Kidney (tissue), 14 donors: ENCODE measurements around the gene EEA1. TPM values are rescaled to one million over a fixed set of nuclear protein-coding genes. Genes with fewer than 3 reads are reported as not detected.

Experiments used
- DNase-seq, 5 donors: peaks; one replicate each; pipeline ENCODE4 v3.0.0-alpha.2; 2013 to 2020
- FAIRE-seq: peaks from 2 replicates; lab custom pipeline; 2012; peaks lifted over from hg19 to GRCh38; lab: Jason Lieb, UNC
- H3K27ac ChIP-seq, 2 donors: one replicate each; pipeline ENCODE4 v1.7.0; 2013; ENCODE audit warnings: low read depth in 2 of 2, low read length in 2 of 2, inconsistent platforms in 1 of 2
- H3K27me3 ChIP-seq: one replicate; pipeline ENCODE4 v1.7.1; 2013; ENCODE audit warnings: low read length, inconsistent platforms; ENCODE audit not compliant: control insufficient read depth, insufficient read depth
- H3K36me3 ChIP-seq, 3 donors: one replicate each; pipeline versions ENCODE4 v1.7.0 to v1.7.1; 2013; ENCODE audit warnings: low read length in 3 of 3, control low read depth in 1 of 3, inconsistent platforms in 1 of 3; ENCODE audit not compliant: insufficient read depth in 3 of 3, control insufficient read depth in 2 of 3
- H3K4me1 ChIP-seq, 3 donors: one replicate each; pipeline versions ENCODE4 v1.7.0 to v1.7.1; 2013; ENCODE audit warnings: low read length in 3 of 3, inconsistent platforms in 1 of 3, low read depth in 1 of 3; ENCODE audit not compliant: control insufficient read depth in 2 of 3, insufficient read depth in 2 of 3
- H3K4me3 ChIP-seq, 3 donors: one replicate each; pipeline versions ENCODE4 v1.7.0 to v1.8.1; 2013; ENCODE audit warnings: low read length in 3 of 3, control low read depth in 1 of 3, inconsistent platforms in 1 of 3
- H3K9ac ChIP-seq, 3 donors: one replicate each; pipeline versions ENCODE4 v1.7.0 to v1.7.1; 2013; ENCODE audit warnings: low read length in 3 of 3, control low read depth in 1 of 3, inconsistent platforms in 1 of 3
- H3K9me3 ChIP-seq, 3 donors: one replicate each; pipeline versions ENCODE4 v1.7.0 to v1.7.1; 2013; ENCODE audit warnings: low read length in 3 of 3, control low read depth in 1 of 3, inconsistent platforms in 1 of 3; ENCODE audit not compliant: control insufficient read depth in 2 of 3, insufficient read depth in 1 of 3
- intact Hi-C: fragments of 100-400 bp; cut with DNase I; formaldehyde crosslinking; loops from one replicate; pipeline ENCODE4 v1.11.1; 2022
- polyA plus RNA-seq: library from polyadenylated mRNA; stranded (reverse); fragments of 350-450 nt; fragmentation: Illumina TruSeq; extraction: RNeasy Lipid Tissue Mini Kit (QIAGEN cat#74804); gene quantifications from one replicate; pipeline ENCODE4 v1.2.3, GENCODE V29; 2014; ENCODE audit warnings: low read depth, low replicate concordance; ENCODE audit not compliant: insufficient read depth
- total RNA-seq: library from RNA; stranded (reverse); fragmentation: NEBNext Ultra II Directional; extraction: Animal tissue kit (Norgen Biotek cat#: 25700); gene quantifications from one replicate; pipeline ENCODE4 v1.2.1, GENCODE V29; 2021
- TF ChIP-seq, protein P1 (sequence below): IDR thresholded peaks from 3 replicates; pipeline ENCODE4 v1.5.1; 2012; ENCODE audit warnings: mild to moderate bottlenecking, moderate library complexity, borderline replicate concordance; ENCODE audit not compliant: insufficient read depth; ENCODE audit errors: extremely low read depth
- donor health status: control.
- donor health status: control.
- donor health status: control.
- donor health status: control.
- donor health status: control.
- donor health status: DM: yes; HTN: yes; CAD: no.
- donor health status: Normal renal cell carcinoma (clear cell type).

The EEA1 gene
- total and polyA plus RNA-seq, 2 donors from 2014 or later, result 2.5 to 30.2 TPM

DNA sequence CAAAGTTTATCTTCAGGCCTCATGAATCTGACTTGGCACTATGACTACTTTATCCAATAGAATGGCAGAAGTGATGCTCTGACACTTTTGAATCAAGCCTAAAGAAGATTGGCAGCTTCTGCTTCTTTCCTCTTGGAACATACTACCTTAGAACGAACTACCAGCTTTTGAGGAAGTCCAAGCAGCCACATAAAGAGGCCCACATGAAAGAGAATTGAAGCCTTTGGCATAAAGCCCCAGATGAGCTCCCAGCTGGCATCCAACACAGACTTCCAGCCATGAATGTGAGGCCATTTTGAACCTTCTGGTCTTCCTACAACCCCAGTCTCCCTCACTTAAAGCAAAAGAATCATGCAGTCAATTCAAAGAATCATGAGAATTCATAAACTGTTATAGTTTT is 65.8 kb downstream of the EEA1 start:
- Histone ChIP-seq H3K9ac (no peak overlapping the region), H3K9me3 (no peaks in the 10 kb centered on the region), H3K4me1 (no peaks in the 10 kb centered on the region), H3K27me3 (no peaks in the 10 kb centered on the region), H3K27ac (no peak overlapping the region), H3K36me3 (peaks cover 0 to 7% (median 0%) of the 10 kb centered on the region in 3 donors), H3K4me3 (no peak overlapping the region)
- no peak for DNase-seq
- TF ChIP-seq, protein P1, sequence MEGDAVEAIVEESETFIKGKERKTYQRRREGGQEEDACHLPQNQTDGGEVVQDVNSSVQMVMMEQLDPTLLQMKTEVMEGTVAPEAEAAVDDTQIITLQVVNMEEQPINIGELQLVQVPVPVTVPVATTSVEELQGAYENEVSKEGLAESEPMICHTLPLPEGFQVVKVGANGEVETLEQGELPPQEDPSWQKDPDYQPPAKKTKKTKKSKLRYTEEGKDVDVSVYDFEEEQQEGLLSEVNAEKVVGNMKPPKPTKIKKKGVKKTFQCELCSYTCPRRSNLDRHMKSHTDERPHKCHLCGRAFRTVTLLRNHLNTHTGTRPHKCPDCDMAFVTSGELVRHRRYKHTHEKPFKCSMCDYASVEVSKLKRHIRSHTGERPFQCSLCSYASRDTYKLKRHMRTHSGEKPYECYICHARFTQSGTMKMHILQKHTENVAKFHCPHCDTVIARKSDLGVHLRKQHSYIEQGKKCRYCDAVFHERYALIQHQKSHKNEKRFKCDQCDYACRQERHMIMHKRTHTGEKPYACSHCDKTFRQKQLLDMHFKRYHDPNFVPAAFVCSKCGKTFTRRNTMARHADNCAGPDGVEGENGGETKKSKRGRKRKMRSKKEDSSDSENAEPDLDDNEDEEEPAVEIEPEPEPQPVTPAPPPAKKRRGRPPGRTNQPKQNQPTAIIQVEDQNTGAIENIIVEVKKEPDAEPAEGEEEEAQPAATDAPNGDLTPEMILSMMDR, result no peak
- intact Hi-C loops, result loop anchor here (10.0 kb wide), 1 partner anchor 52 kb away; no protein-coding TSS in a partner anchor
- FAIRE-seq, result no peak

- H3K9me3 ChIP-seq, result no peaks in the 10 kb centered on the region
- FAIRE-seq, result no peak
- no peak overlapping the region for H3K9ac ChIP-seq
- intact Hi-C loops, result loop anchor here (10.0 kb wide), 1 partner anchor 53 kb away; no protein-coding TSS in a partner anchor
- H3K27me3 ChIP-seq, result no peaks in the 10 kb centered on the region
- no peak overlapping the region for H3K27ac ChIP-seq
- peaks cover 0 to 11% (median 3%) of the 10 kb centered on the region in 3 donors for H3K36me3 ChIP-seq
- DNase-seq, result no peak
- TF ChIP-seq, protein P1, result no peak
- no peaks in the 10 kb centered on the region for H3K4me1 ChIP-seq
- no peak overlapping the region for H3K4me3 ChIP-seq
These were observed 67.7 kb downstream of the EEA1 start for GRCh38 chr12:92861381-92861780.

DNA sequence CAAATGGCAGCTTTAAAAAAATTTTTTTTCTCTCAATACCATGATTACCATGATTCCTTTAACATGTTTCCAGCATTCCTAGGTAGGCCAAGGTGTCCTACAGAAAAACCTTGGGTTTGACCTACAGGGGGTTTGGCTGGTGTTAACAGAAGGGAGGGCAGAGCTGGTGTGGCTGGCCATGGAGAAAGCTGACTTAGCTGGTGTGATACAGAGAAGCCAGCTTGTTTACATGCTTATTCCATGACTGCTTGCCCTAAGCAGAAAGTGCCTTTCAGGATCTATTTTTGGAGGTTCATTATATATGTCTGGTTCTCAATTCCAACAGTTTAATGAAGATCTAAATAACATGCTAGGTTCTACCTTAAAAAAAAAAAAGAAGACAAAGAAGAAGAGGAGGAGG is 68.6 kb downstream of the EEA1 start:
- Histone ChIP-seq H3K27me3 (no peaks in the 10 kb centered on the region), H3K4me3 (no peak overlapping the region), H3K36me3 (peaks cover 0 to 11% (median 3%) of the 10 kb centered on the region in 3 donors), H3K9ac (no peak overlapping the region), H3K9me3 (no peaks in the 10 kb centered on the region), H3K27ac (no peak overlapping the region), H3K4me1 (no peaks in the 10 kb centered on the region)
- intact Hi-C loops, result loop anchor here (10.0 kb wide), 1 partner anchor 54 kb away; no protein-coding TSS in a partner anchor
- no peak for DNase-seq
- TF ChIP-seq, protein P1, result no peak
- FAIRE-seq, result no peak
